GM18526 (cell line): ENCODE data around the gene SLC31A1.

Experiments
- POLR2A ChIP-seq: IDR thresholded peaks from 3 replicates; pipeline ENCODE4 v1.6.1; 2011; ENCODE audit not compliant: insufficient read length; ENCODE audit errors: extremely low read depth

SLC31A1 gene

GRCh38 chr9:113241161-113241560 lies 19.8 kb downstream of the SLC31A1 start:
- TF ChIP-seq POLR2A: no peak

- no peak for TF ChIP-seq POLR2A
These were observed 23.2 kb downstream of the SLC31A1 start for GRCh38 chr9:113244556-113244955.

DNA sequence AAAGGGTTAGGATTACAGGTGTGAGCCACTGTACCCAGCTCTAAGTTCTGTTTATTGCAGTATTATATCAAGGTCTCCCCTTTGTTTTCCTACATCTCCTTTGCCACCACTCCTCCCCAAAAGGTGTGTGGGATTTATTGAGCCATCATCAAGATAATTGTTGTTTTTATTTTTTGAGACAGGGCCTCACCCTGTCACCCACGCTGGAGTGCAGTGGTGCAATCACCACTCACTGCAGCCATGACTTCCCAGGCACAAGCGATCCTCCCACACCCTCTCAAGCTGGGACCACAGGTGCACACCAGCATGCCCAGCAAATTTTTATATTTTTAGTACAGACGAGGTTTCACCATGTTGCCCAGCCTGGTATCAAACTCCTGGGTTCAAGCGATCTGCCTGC lies 24.6 kb downstream of the SLC31A1 start:
- no peak for TF ChIP-seq POLR2A

DNA sequence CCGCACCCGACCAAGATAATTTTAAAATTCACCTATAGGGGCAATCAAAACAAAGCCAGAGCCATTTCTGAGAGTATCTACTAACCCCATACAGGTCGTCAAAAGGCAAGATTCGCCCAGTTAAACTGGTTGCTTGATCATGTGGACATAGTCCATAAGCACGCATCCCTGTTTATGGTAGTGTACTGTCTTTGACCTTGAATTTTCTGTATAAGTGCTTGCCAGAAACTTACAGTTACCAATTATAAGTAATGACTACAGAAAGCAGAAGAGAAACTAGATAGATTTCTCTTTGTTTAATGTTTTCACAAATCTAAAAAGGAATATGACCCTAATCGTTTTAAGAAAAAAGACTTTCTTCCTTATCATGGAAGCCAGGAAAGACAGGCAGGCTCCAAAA lies 25.6 kb downstream of the SLC31A1 start:
- no peak for TF ChIP-seq POLR2A

DNA sequence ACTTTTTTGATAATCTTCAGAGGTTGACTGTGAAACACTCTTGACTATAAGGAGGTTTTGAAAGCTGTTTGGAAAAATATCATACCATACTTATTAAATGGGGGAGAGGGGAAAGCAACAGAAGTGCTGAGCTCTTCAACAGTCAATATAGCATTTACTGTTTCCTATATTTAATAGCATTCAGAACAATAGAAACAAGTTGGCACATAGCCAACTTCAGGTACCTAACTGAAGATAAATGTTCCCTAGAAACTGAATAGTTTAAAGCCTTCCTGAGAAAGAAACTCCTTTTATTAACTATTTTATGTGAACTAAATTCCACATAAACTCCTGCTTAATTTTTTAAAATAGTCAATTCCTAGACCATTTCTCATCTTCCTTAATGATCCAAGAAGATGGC lies 26.3 kb downstream of the SLC31A1 start:
- TF ChIP-seq POLR2A: no peak

DNA sequence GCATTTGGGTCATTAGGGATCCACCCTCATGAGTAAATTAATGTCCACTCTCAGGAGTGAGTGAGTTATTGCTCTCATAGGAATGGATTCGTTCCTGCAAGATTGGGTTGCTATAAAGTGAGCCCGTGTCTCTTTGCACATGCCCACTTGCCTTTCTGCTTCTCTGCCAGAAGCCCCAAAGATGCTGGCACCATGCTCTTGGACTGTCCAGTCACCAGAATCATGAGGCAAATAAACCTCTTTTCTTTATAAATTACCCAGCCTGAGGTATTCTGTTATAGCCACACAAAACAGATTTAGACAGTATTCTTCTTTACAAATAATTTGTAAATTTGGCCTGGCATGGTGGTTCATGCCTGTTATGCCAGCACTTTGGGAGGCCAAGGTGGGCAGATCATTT lies 29.5 kb downstream of the SLC31A1 start:
- TF ChIP-seq POLR2A: no peak

GRCh38 chr9:113254991-113255390 lies 33.6 kb downstream of the SLC31A1 start:
- no peak for TF ChIP-seq POLR2A

DNA sequence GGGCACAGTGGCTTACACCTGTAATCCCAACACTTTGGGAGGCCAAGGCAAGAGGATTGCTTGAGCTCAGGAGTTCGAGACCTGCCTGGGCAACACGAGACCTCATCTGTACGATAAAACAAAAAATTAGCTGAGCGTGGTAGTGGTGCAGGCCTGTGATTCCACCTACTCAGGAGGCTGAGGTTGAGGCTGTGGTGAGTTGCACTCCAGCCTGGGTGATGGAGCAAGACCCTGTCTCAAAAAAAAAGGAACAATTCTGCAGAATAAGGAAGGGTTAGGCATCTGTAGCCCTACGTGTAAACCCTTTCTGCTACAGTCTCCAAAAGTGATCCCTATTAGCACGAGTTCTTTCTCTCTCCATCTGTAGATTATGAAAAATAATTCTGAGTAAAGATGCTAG lies 34.1 kb downstream of the SLC31A1 start:
- TF ChIP-seq POLR2A: no peak

- TF ChIP-seq POLR2A: no peak
These were observed 36.5 kb downstream of the SLC31A1 start for GRCh38 chr9:113257863-113258262.

DNA sequence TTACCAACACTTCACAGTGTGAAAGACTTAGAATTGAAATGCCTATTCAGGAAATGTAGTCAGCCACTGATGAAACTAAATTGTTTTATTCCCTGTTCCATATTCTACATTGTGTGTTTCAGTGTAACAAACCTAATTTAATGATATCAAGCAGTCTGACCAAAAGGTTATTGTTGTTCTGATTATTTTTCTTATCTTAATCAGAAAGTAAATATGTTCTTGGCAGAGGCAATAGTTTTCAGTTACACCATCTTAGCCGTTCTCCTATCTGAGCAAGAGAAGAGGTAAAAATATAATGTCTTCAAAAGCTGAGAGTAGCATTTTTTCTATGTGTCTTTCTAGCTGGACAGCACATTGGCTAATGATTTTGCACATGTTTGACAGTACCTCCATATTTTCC lies 36.9 kb downstream of the SLC31A1 start:
- no peak for TF ChIP-seq POLR2A

DNA sequence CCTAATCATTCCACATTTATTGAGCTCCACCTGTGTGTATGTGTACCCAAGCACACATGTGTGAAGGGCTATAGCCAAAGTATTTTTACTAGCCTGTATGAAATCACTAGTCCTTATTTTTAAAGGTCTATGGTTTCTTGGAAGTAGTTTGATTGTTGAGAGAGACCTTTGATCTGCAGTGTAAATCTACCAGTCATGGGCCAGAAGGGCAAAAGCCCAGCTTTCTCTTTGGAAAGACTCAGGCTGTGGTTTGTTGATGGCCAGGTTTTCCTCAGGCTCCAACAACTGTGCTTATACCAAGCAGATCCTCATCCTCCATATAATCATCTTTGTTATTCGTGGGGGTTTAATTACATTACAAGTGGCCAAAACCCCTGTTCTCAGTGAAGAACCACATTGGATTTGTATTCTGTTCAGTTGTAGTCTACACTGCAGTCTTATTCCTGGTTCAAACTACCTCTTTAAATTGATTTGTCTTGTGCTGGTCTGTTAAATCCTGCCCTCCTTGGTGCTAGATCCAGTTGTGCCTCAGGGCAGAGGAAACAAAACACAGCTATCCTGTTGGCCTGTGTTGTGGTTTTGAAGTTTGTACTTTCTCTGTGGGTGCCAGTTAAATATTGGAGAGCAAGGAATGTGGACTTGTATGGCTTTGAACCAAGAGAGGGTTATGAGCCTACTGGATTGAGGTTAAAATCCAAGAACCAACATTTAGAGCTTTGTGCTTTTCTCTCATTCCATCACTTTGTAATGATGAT lies 40.8 kb downstream of the SLC31A1 start:
- no peak for TF ChIP-seq POLR2A

GRCh38 chr9:113266174-113266573 lies 44.8 kb downstream of the SLC31A1 start:
- no peak for TF ChIP-seq POLR2A

GRCh38 chr9:113267911-113268566 lies 46.7 kb downstream of the SLC31A1 start:
- TF ChIP-seq POLR2A: no peak

GRCh38 chr9:113269355-113269754 lies 48.0 kb downstream of the SLC31A1 start:
- TF ChIP-seq POLR2A: no peak

DNA sequence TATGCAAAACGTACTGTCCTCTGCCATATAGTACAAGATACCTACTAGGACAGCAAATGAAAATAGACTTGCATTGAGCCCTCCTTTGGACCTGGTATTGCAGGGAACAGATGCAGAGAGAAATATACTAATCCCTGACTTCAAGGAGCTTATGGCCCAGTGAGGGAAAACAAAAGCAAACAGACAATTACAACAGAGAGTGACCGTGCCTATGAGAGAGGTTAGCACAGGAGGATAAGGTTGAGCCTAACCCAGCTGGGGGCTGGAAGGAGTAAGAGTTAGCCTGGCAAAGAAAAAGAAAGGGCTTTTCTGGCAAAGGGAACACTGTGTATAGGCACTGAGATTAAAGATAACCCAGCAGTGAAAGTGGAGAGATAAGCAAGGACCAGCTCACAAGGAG lies 48.5 kb downstream of the SLC31A1 start:
- TF ChIP-seq POLR2A: no peak

- no peak for TF ChIP-seq POLR2A
These were observed 53.3 kb downstream of the SLC31A1 start for GRCh38 chr9:113274474-113275156.
